Measurements from ENCODE around the gene ANK3.

The ANK3 gene

DNA sequence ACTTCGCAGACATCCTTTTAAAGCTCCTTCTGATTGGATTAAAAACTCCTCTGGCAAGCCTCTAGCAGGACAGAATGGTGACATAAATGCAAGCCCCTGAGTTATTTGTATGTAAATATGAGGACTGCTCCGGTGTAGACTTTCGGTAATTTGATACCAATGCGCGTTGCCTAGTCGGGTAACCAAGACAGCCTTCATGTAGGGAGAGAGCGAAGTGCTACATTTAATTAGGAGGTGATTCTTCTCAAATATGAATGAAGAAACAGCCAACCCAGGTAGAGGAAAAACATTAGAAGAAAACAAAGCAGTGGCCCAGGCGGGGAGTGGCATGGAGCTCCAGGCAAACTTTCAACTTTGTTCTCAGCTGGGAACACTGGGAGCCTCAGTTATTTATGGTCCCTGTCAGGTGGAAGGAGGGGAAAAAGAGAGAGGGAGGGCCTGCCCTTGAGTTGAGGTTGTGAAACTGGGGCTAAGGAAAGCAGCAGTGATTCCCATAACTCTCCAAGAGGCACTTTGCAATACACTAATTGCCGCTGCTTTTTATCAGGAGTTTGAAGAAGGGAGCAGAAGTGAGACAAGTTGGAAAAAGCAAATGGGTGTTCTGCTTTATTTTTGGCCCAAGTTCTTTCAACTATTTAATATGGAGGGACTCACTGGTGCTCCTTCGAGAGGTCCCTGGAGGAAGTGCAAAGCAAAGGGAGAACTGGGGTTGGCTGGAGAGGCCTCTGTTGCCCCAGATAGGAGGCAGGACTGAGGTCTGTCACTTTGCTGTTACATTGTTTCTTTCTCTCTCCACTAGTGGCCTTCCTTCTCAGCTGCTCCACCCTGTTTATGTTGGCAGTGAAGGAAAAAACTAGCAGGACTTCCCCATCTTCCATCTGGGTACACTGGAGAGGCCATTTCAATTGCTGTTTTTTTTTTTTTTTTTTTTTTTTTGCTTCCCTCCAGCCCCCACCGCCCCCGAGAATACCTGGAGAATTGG lies 248.7 kb downstream of the ANK3 start:
- ChIA-PET CTCF (interaction anchor here (1.2 to 5.0 kb wide), 4 partner anchors 26 to 69 kb away, joined by 3 to 32 read pairs (median 4); no protein-coding TSS in a partner anchor), POLR2A (no interaction called here)
- H3K4me3 ChIP-seq (ENCODE audit: low read depth, low read length) = peak overlapping the region; percentile 9; the same call in 1 of the 2 replicates
- DNase-seq (ENCODE audit: low read depth, low spot score) = no peak
- TF ChIP-seq, protein P1, sequence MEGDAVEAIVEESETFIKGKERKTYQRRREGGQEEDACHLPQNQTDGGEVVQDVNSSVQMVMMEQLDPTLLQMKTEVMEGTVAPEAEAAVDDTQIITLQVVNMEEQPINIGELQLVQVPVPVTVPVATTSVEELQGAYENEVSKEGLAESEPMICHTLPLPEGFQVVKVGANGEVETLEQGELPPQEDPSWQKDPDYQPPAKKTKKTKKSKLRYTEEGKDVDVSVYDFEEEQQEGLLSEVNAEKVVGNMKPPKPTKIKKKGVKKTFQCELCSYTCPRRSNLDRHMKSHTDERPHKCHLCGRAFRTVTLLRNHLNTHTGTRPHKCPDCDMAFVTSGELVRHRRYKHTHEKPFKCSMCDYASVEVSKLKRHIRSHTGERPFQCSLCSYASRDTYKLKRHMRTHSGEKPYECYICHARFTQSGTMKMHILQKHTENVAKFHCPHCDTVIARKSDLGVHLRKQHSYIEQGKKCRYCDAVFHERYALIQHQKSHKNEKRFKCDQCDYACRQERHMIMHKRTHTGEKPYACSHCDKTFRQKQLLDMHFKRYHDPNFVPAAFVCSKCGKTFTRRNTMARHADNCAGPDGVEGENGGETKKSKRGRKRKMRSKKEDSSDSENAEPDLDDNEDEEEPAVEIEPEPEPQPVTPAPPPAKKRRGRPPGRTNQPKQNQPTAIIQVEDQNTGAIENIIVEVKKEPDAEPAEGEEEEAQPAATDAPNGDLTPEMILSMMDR (IDR thresholded peaks at IDR 0.05; ENCODE audit: insufficient read depth, low read length, missing control alignments) = no peak

GRCh38 chr10:60139798-60140566 lies 249.7 kb downstream of the ANK3 start:
- TF ChIP-seq, protein P1 (IDR thresholded peaks at IDR 0.05; ENCODE audit: insufficient read depth, low read length, missing control alignments) = no peak
- ChIA-PET POLR2A (no interaction called here), CTCF (interaction anchor here (0.9 to 5.0 kb wide), 6 partner anchors 9 to 70 kb away, joined by 3 to 32 read pairs (median 4); no protein-coding TSS in a partner anchor)
- peak; percentile 49 for DNase-seq (ENCODE audit: low read depth, low spot score)
- H3K4me3 ChIP-seq (ENCODE audit: low read depth, low read length) = peak overlapping the region; percentile 9

DNA sequence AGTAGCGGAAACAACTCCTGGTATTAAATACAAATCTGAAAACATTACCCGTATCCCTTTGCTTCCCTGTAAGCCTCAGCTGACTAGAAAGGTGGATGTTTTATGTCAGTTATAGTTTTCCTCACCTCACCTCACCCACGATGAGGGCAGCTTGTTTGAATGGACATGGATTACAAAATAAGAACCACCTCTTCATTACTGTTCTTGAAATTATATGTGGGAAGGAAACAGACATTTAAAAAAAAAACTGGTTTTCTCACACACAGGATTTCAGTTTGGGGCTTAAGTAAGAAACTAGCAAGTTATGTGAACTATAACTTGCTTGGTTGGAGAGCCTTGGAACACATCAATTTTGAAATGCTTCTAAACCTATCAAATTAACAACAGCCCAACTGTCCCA lies 250.4 kb downstream of the ANK3 start:
- DNase-seq (ENCODE audit: low read depth, low spot score) = no peak
- no peak overlapping the region for H3K4me3 ChIP-seq (ENCODE audit: low read depth, low read length)
- TF ChIP-seq, protein P1 (IDR thresholded peaks at IDR 0.05; ENCODE audit: insufficient read depth, low read length, missing control alignments) = no peak
- POLR2A ChIA-PET = no interaction called here
- CTCF ChIA-PET = interaction anchor here (0.9 to 5.0 kb wide), 3 partner anchors 9 to 38 kb away, joined by 3 to 32 read pairs (median 4); no protein-coding TSS in a partner anchor

GRCh38 chr10:60138842-60139241 lies 250.8 kb downstream of the ANK3 start:
- TF ChIP-seq, protein P1 (IDR thresholded peaks at IDR 0.05; ENCODE audit: insufficient read depth, low read length, missing control alignments) = no peak
- DNase-seq (ENCODE audit: low read depth, low spot score) = no peak
- no peak overlapping the region for H3K4me3 ChIP-seq (ENCODE audit: low read depth, low read length)
- CTCF ChIA-PET = interaction anchor here (5.0 kb wide), 1 partner anchor 24 kb away, joined by 32 read pairs; no protein-coding TSS in a partner anchor
- POLR2A ChIA-PET = no interaction called here

- CTCF ChIA-PET = interaction anchor here (1.0 to 5.0 kb wide), 3 partner anchors 23 to 71 kb away, joined by 3 to 32 read pairs (median 3); no protein-coding TSS in a partner anchor
Observed at GRCh38 chr10:60138026-60138425, 251.6 kb downstream of the ANK3 start.

More at GRCh38 chr10:60138026-60138425, 251.6 kb downstream of the ANK3 start:
- no peak for DNase-seq (ENCODE audit: low read depth, low spot score)
- POLR2A ChIA-PET = no interaction called here
- TF ChIP-seq, protein P1 (IDR thresholded peaks at IDR 0.05; ENCODE audit: insufficient read depth, low read length, missing control alignments) = no peak
- H3K4me3 ChIP-seq (ENCODE audit: low read depth, low read length) = no peak overlapping the region

All from AG04449 (cell line).